Peyer's patch (tissue), 4 donors: ENCODE results near the gene ADORA3. TPM values are rescaled to one million over a fixed set of nuclear protein-coding genes. Genes with fewer than 3 reads are reported as not detected.

Source experiments
- DNase-seq, 3 donors: peaks; one replicate each; pipeline ENCODE4 v3.0.0-alpha.2; 2017 to 2019
- H3K27ac ChIP-seq, 4 donors: fragments of 200-600 bp; sonication (generic); one replicate each; pipeline ENCODE4 v1.5.1; 2016 to 2019
- H3K27me3 ChIP-seq, 2 donors: fragments of 200-600 bp; sonication (generic); one replicate each; pipeline ENCODE4 v1.5.1; 2019
- H3K36me3 ChIP-seq, 3 donors: fragments of 200-600 bp; sonication (generic); one replicate each; pipeline ENCODE4 v1.5.1; 2016 to 2019
- H3K4me1 ChIP-seq, 4 donors: fragments of 200-600 bp; sonication (generic); one replicate each; pipeline ENCODE4 v1.5.1; 2016 to 2019
- H3K4me3 ChIP-seq, 4 donors: fragments of 200-600 bp; sonication (generic); 1 replicate in 3 of 4; 2 replicates in 1 of 4; pipeline ENCODE4 v1.5.1; 2016 to 2019; ENCODE audit warnings: mild to moderate bottlenecking in 1 of 4
- H3K9me3 ChIP-seq, 4 donors: fragments of 200-600 bp; sonication (generic); one replicate each; pipeline ENCODE4 v1.5.1; 2016 to 2019; ENCODE audit warnings: mild to moderate bottlenecking in 1 of 4
- POLR2A ChIP-seq, 2 donors: fragments of 450-650 bp; IDR thresholded peaks; one replicate each; pipeline ENCODE4 v1.5.1; 2017; ENCODE audit warnings: antibody characterized with exemption in 2 of 2, mild to moderate bottlenecking in 2 of 2, moderate library complexity in 2 of 2
- small RNA-seq, 2 donors: library from RNA; depleted of rRNA; stranded (forward); fragments of <200 nt; gene quantifications; one replicate each; pipeline ENCODE3, GENCODE V24; 2016
- total RNA-seq, 4 donors: library from RNA; depleted of rRNA; stranded (reverse); fragments of >200 nt; gene quantifications; one replicate each; pipeline ENCODE4 v1.1.0, GENCODE V29; 2016
- TF ChIP-seq, protein P1 (sequence below), 6 experiments: fragments of 450-650 bp in 4 of 6; fragments of 200-600 bp in 2 of 6; sonication (generic) in 1 of 6; IDR thresholded peaks; one replicate each; pipeline ENCODE4 v1.5.1; 2017 to 2019; ENCODE audit warnings: antibody characterized with exemption in 6 of 6, mild to moderate bottlenecking in 3 of 6, moderate library complexity in 1 of 6

ADORA3 gene
- total RNA-seq, 4 donors from 2014 or later, result 2.3 to 14.9 (median 4.7) TPM; not detected in 1

DNA sequence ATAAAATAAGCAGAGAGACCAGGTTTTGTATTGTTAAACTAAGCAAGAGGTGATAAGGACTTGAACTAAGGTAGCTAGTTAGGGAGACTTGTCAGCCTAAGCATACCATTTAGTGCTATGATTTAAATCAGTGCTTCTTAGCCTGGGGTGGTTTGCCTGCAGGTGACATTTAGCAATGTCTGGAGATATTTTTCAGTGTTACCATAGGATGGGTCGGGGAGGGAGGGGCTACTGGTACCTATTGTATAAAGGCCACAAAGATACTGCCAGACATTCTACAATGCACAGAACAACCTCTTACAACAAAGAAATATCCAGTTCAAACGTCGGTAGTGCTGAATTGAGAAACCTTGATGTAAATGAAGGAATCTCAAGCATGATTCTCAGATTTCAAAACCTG is 50.9 kb downstream of the ADORA3 start:
- no peak overlapping the region for H3K27ac ChIP-seq
- H3K9me3 ChIP-seq, result no peaks in the 10 kb centered on the region
- no peaks in the 10 kb centered on the region for H3K27me3 ChIP-seq
- no peak for TF ChIP-seq POLR2A (IDR thresholded peaks at IDR 0.05)
- TF ChIP-seq, protein P1, sequence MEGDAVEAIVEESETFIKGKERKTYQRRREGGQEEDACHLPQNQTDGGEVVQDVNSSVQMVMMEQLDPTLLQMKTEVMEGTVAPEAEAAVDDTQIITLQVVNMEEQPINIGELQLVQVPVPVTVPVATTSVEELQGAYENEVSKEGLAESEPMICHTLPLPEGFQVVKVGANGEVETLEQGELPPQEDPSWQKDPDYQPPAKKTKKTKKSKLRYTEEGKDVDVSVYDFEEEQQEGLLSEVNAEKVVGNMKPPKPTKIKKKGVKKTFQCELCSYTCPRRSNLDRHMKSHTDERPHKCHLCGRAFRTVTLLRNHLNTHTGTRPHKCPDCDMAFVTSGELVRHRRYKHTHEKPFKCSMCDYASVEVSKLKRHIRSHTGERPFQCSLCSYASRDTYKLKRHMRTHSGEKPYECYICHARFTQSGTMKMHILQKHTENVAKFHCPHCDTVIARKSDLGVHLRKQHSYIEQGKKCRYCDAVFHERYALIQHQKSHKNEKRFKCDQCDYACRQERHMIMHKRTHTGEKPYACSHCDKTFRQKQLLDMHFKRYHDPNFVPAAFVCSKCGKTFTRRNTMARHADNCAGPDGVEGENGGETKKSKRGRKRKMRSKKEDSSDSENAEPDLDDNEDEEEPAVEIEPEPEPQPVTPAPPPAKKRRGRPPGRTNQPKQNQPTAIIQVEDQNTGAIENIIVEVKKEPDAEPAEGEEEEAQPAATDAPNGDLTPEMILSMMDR (IDR thresholded peaks at IDR 0.05), result no peak
- peaks cover 0 to 61% (median 4%) of the 10 kb centered on the region in 4 donors for H3K4me1 ChIP-seq
- peaks cover 0 to 47% (median 2%) of the 10 kb centered on the region in 3 donors for H3K36me3 ChIP-seq
- H3K4me3 ChIP-seq, result no peak overlapping the region
- no peak for DNase-seq

DNA sequence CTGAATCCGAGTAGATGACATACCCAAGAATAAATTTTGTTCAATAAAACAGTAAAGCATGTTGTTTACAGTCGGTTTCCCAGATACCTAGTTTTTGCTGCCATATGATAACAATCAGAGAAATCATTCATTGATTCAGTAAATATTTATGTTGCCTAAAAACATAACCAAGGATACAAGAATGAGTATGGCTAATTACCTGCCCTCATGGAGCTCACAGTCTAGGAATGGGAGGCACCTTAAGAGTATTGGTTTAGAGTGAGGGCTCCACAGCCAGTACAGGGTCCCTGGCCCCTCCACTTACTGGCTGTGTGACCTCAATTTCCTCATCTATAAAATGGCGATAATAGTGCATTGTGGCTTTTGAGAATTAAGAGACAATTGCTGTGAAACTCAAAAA is 53.2 kb downstream of the ADORA3 start:
- peaks cover 0 to 74% (median 4%) of the 10 kb centered on the region in 4 donors for H3K4me1 ChIP-seq
- H3K27ac ChIP-seq, result peak overlapping the region in 1 of 4 donors; percentile 90

GRCh38 chr1:111449703-111450017 is 53.8 kb downstream of the ADORA3 start:
- DNase-seq, result no peak
- no peaks in the 10 kb centered on the region for H3K27me3 ChIP-seq
- TF ChIP-seq, protein P1 (IDR thresholded peaks at IDR 0.05), result no peak
- no peak for TF ChIP-seq POLR2A (IDR thresholded peaks at IDR 0.05)
- H3K4me1 ChIP-seq, result peaks cover 0 to 70% (median 4%) of the 10 kb centered on the region in 4 donors
- no peaks in the 10 kb centered on the region for H3K9me3 ChIP-seq
- H3K36me3 ChIP-seq, result peaks cover 0 to 17% (median 0%) of the 10 kb centered on the region in 3 donors
- peak overlapping the region; percentile 79 to 90 (median 86) for H3K27ac ChIP-seq
- H3K4me3 ChIP-seq, result peak overlapping the region; percentile 78 to 97 (median 92)

More for the DNA sequence above, 53.2 kb downstream of the ADORA3 start:
- peaks cover 0 to 23% (median 0%) of the 10 kb centered on the region in 3 donors for H3K36me3 ChIP-seq
- no peaks in the 10 kb centered on the region for H3K9me3 ChIP-seq
- TF ChIP-seq POLR2A (IDR thresholded peaks at IDR 0.05), result no peak
- TF ChIP-seq, protein P1 (IDR thresholded peaks at IDR 0.05), result no peak
- peak overlapping the region; percentile 78 to 97 (median 92) for H3K4me3 ChIP-seq
- H3K27me3 ChIP-seq, result no peaks in the 10 kb centered on the region
- DNase-seq, result no peak

Small RNA genes within 50 kb of the gene (small RNA-seq; reads per million reads assigned to genes)
- gene RNU6-792P, result 0 reads per million in 2 donors

Other genes with a start within 250 kb of the ADORA3 start
- not detected for gene CHIA, start 212.8 kb downstream of the ADORA3 start, total RNA-seq
- 10 to 100 TPM in 2 of 4 donors, 1 to 10 TPM in 2; 3.5 to 13.0 (median 8.5) TPM for gene OVGP1, start 75.9 kb downstream of the ADORA3 start, total RNA-seq
- gene WDR77, start 54.4 kb downstream of the ADORA3 start, total RNA-seq, result 10 to 100 TPM; 19.0 to 33.0 (median 26.4) TPM
- 100 to 1,000 TPM in 3 of 4 donors, 10 to 100 TPM in 1; 86.6 to 271 (median 136) TPM for gene ATP5PB, start 54.2 kb downstream of the ADORA3 start, total RNA-seq
- gene C1orf162, start 29.6 kb downstream of the ADORA3 start, total RNA-seq, result 10 to 100 TPM in 1 of 4 donors, 1 to 10 TPM in 3; 3.9 to 30.5 (median 6.8) TPM
- 10 to 100 TPM in 1 of 4 donors, 1 to 10 TPM in 2, not detected in 1; 2.1 to 27.2 (median 6.4) TPM for gene TMIGD3, start within 50 bp of the ADORA3 start, total RNA-seq
- 10 to 100 TPM; 16.5 to 66.0 (median 46.2) TPM for gene RAP1A, start 116.2 kb upstream of the ADORA3 start, total RNA-seq
- 1 to 10 TPM in 2 of 4 donors, under 1 TPM in 1, not detected in 1; 0.88 to 2.3 (median 2.0) TPM for gene INKA2, start 235.8 kb upstream of the ADORA3 start, total RNA-seq